ENCODE results near the gene BLM.

- TF ChIP-seq EZH2phosphoT487 (IDR thresholded peaks at IDR 0.05; ENCODE audit: insufficient read depth, low read depth) (no peak), EZH2 (IDR thresholded peaks at IDR 0.05; ENCODE audit: insufficient read depth, poor library complexity, severe bottlenecking) (no peak)
These were observed 26.3 kb downstream of the BLM start for GRCh38 chr15:90743407-90743806.

Measured in GM23248 (cell line).